DOHH2 (cell line): ENCODE measurements around the gene SYTL5.

Experiments
- H3F3A ChIP-seq: fragments of 200-600 bp; sonication (generic), shearing (Covaris generic); 2 replicates; pipeline ENCODE4 v1.6.0; 2016; ENCODE audit warnings: antibody characterized with exemption, mild to moderate bottlenecking; ENCODE audit not compliant: control insufficient read depth, insufficient read depth
- H3K27ac ChIP-seq: fragments of 200-600 bp; sonication (generic); 2 replicates; pipeline ENCODE4 v1.5.1; 2014; ENCODE audit warnings: low read depth, mild to moderate bottlenecking, low read length, moderate library complexity
- H3K27me3 ChIP-seq: fragments of 200-600 bp; sonication (generic); 2 replicates; pipeline ENCODE4 v1.6.1; 2014; ENCODE audit warnings: mild to moderate bottlenecking, low read length, mixed read lengths; ENCODE audit not compliant: control insufficient read depth
- H3K36me3 ChIP-seq: fragments of 200-600 bp; sonication (generic); 2 replicates; pipeline ENCODE4 v1.6.1; 2014; ENCODE audit warnings: mild to moderate bottlenecking, low read length, moderate library complexity, mixed read lengths; ENCODE audit not compliant: control insufficient read depth
- H3K4me1 ChIP-seq: fragments of 200-600 bp; sonication (generic); 2 replicates; pipeline ENCODE4 v1.6.1; 2014; ENCODE audit warnings: mild to moderate bottlenecking, low read length, mixed read lengths; ENCODE audit not compliant: control insufficient read depth
- H3K4me2 ChIP-seq: fragments of 200-600 bp; sonication (generic); 2 replicates; pipeline ENCODE4 v1.6.0; 2014; ENCODE audit warnings: mild to moderate bottlenecking, low read length, moderate library complexity
- H3K4me3 ChIP-seq: fragments of 200-600 bp; sonication (generic); 2 replicates; pipeline ENCODE4 v1.5.1; 2014; ENCODE audit warnings: mild to moderate bottlenecking, low read length, mixed read lengths
- H3K79me2 ChIP-seq: fragments of 200-600 bp; sonication (generic); 2 replicates; pipeline ENCODE4 v1.6.1; 2014; ENCODE audit warnings: mild to moderate bottlenecking, low read length, mixed read lengths; ENCODE audit not compliant: control insufficient read depth
- H3K9me2 ChIP-seq: fragments of 200-600 bp; sonication (generic); replicated peaks from 2 replicates; pipeline ENCODE4 v1.6.1; 2014; ENCODE audit warnings: mild to moderate bottlenecking, low read length, mixed read lengths; ENCODE audit not compliant: control insufficient read depth
- H3K9me3 ChIP-seq: fragments of 200-600 bp; sonication (generic); 2 replicates; pipeline ENCODE4 v1.6.1; 2014; ENCODE audit warnings: antibody characterized with exemption, low read length, mixed read lengths; ENCODE audit not compliant: control insufficient read depth, insufficient read depth
- H4K20me1 ChIP-seq: fragments of 200-600 bp; sonication (generic); 2 replicates; pipeline ENCODE4 v1.6.0; 2014; ENCODE audit warnings: low read depth, mild to moderate bottlenecking, antibody characterized with exemption, low read length, moderate library complexity; ENCODE audit not compliant: control insufficient read depth, insufficient read depth
- CTCF ChIP-seq: fragments of 200-600 bp; sonication (generic); IDR thresholded peaks from one replicate; pipeline ENCODE4 v1.5.1; 2014; ENCODE audit warnings: antibody characterized with exemption, mild to moderate bottlenecking, low read depth, low read length; ENCODE audit not compliant: poor library complexity, severe bottlenecking
- EZH2phosphoT487 ChIP-seq: fragments of 200-600 bp; sonication (generic); IDR thresholded peaks from 2 replicates; pipeline ENCODE4 v1.6.1; 2017; ENCODE audit warnings: borderline replicate concordance, mild to moderate bottlenecking, antibody characterized with exemption, low read length, moderate library complexity, mixed read lengths

The SYTL5 gene

GRCh38 chrX:38106991-38107655, 100.8 kb downstream of the SYTL5 start:
- H4K20me1 ChIP-seq, result no peaks in the 10 kb centered on the region
- H3K27ac ChIP-seq, result no peak overlapping the region
- no peak overlapping the region for H3K4me3 ChIP-seq
- H3K27me3 ChIP-seq, result no peaks in the 10 kb centered on the region
- H3K4me2 ChIP-seq, result no peak overlapping the region
- TF ChIP-seq EZH2phosphoT487, result no peak
- TF ChIP-seq CTCF, result no peak
- no peaks in the 10 kb centered on the region for H3K9me3 ChIP-seq
- no peaks in the 10 kb centered on the region for H3K9me2 ChIP-seq
- no peaks in the 10 kb centered on the region for H3F3A ChIP-seq
- no peaks in the 10 kb centered on the region for H3K36me3 ChIP-seq
- no peaks in the 10 kb centered on the region for H3K4me1 ChIP-seq
- no peaks in the 10 kb centered on the region for H3K79me2 ChIP-seq

GRCh38 chrX:38108364-38108763, 102.0 kb downstream of the SYTL5 start:
- TF ChIP-seq CTCF (no peak), EZH2phosphoT487 (no peak)

GRCh38 chrX:38109042-38109898, 102.9 kb downstream of the SYTL5 start:
- H3K4me1 ChIP-seq, result no peaks in the 10 kb centered on the region
- no peaks in the 10 kb centered on the region for H4K20me1 ChIP-seq
- no peaks in the 10 kb centered on the region for H3K36me3 ChIP-seq
- no peaks in the 10 kb centered on the region for H3K9me2 ChIP-seq
- H3K4me2 ChIP-seq, result no peak overlapping the region
- H3K9me3 ChIP-seq, result no peaks in the 10 kb centered on the region
- no peak overlapping the region for H3K27ac ChIP-seq
- TF ChIP-seq EZH2phosphoT487 (no peak), CTCF (no peak)
- no peak overlapping the region for H3K4me3 ChIP-seq
- H3K79me2 ChIP-seq, result no peaks in the 10 kb centered on the region
- H3F3A ChIP-seq, result no peaks in the 10 kb centered on the region
- no peaks in the 10 kb centered on the region for H3K27me3 ChIP-seq

More at GRCh38 chrX:38108364-38108763, 102.0 kb downstream of the SYTL5 start:
- H3K36me3 ChIP-seq, result no peaks in the 10 kb centered on the region
- H3K4me3 ChIP-seq, result no peak overlapping the region
- no peaks in the 10 kb centered on the region for H3K27me3 ChIP-seq
- H3K27ac ChIP-seq, result no peak overlapping the region
- H3K79me2 ChIP-seq, result no peaks in the 10 kb centered on the region
- no peaks in the 10 kb centered on the region for H3K9me2 ChIP-seq
- no peak overlapping the region for H3K4me2 ChIP-seq
- no peaks in the 10 kb centered on the region for H3K4me1 ChIP-seq
- H3F3A ChIP-seq, result no peaks in the 10 kb centered on the region
- no peaks in the 10 kb centered on the region for H3K9me3 ChIP-seq
- no peaks in the 10 kb centered on the region for H4K20me1 ChIP-seq
